ENCODE measurements around the gene ZNF133.

Gene ZNF133

GRCh38 chr20:18361678-18362077 lies 73.4 kb downstream of the ZNF133 start:
- DNase-seq (ENCODE audit: low read depth in 1 of 2, low spot score in 1 of 2) = no peak

GRCh38 chr20:18362916-18363315 lies 74.6 kb downstream of the ZNF133 start:
- DNase-seq (ENCODE audit: low read depth in 1 of 2, low spot score in 1 of 2) = no peak

- DNase-seq (ENCODE audit: low read depth in 1 of 2, low spot score in 1 of 2) = no peak
These were observed 75.4 kb downstream of the ZNF133 start for GRCh38 chr20:18363708-18364107.

DNA sequence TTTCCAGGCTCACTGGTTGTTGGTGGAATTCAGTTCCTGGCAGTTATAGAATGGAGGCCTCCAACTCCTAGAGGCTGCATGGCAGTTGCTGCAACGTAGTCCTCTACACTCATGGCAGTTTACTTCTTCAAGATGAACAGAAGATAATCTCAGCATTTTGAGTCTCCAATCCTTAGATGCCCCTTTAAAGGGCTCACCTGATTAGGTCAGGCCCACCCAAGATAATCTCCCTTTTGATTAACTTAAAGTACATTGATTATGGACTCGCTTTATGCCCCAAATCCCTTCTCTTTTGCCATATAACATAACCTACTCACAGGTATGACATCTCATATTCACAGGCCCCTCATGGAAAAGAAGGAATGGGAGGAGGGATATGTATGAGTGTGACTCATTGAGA lies 76.4 kb downstream of the ZNF133 start:
- no peak for DNase-seq (ENCODE audit: low read depth in 1 of 2, low spot score in 1 of 2)
